ENCODE data around the gene ELL. TPM values are rescaled to one million over a fixed set of nuclear protein-coding genes. Genes with fewer than 3 reads are reported as not detected.

ELL gene
- total RNA-seq, 1 donor from 2014 or later = 9.7 TPM

DNA sequence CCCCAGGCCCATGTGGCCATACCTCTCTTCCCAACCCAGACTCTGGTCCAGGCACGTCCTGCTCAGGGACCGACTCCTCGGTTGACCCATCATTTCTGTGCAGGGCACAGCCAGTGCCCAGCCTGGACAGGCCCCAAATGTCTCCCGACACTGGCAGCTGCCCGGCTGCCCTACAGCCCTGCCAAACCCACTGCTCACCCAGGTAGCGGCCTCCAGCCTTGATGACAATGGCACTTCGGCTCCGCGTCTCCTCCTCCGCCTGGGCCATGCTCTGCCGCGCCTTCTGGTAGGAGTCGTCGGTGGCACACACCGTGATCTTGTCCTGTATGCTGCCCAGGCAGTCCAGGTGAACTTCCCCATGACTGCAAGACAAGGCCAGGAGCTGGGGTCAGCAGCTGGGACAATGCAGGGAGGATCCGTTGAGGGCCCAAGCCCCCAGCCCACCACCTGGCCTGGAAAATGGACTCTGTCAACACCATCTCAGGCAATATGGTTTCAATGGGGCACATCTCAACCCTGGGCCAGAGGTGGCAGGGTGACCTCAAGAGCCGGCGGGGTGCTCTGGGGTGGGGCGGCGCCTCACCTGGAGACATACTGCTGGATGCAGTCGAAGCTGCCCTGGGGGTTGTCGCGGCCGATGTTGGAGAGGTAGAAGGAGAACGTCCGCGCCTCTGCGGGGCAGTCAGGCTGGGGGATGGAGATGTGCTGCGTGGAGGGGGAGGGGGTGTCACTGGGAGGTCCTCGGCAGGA lies 56.5 kb downstream of the ELL start:
- H3K36me3 ChIP-seq (ENCODE audit: control insufficient read depth, insufficient read depth, low read length) = peaks cover 18% of the 10 kb centered on the region
- no peak overlapping the region for H3K4me3 ChIP-seq (ENCODE audit: low read depth, low read length)
- TF ChIP-seq, protein P1, sequence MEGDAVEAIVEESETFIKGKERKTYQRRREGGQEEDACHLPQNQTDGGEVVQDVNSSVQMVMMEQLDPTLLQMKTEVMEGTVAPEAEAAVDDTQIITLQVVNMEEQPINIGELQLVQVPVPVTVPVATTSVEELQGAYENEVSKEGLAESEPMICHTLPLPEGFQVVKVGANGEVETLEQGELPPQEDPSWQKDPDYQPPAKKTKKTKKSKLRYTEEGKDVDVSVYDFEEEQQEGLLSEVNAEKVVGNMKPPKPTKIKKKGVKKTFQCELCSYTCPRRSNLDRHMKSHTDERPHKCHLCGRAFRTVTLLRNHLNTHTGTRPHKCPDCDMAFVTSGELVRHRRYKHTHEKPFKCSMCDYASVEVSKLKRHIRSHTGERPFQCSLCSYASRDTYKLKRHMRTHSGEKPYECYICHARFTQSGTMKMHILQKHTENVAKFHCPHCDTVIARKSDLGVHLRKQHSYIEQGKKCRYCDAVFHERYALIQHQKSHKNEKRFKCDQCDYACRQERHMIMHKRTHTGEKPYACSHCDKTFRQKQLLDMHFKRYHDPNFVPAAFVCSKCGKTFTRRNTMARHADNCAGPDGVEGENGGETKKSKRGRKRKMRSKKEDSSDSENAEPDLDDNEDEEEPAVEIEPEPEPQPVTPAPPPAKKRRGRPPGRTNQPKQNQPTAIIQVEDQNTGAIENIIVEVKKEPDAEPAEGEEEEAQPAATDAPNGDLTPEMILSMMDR (IDR thresholded peaks at IDR 0.05; ENCODE audit: insufficient read depth, low read length, severe bottlenecking) = no peak
- FAIRE-seq = no peak
- DNase-seq (ENCODE audit: low read depth) = no peak
- H3K27me3 ChIP-seq (ENCODE audit: control insufficient read depth, insufficient read depth, low read length) = no peaks in the 10 kb centered on the region

DNA sequence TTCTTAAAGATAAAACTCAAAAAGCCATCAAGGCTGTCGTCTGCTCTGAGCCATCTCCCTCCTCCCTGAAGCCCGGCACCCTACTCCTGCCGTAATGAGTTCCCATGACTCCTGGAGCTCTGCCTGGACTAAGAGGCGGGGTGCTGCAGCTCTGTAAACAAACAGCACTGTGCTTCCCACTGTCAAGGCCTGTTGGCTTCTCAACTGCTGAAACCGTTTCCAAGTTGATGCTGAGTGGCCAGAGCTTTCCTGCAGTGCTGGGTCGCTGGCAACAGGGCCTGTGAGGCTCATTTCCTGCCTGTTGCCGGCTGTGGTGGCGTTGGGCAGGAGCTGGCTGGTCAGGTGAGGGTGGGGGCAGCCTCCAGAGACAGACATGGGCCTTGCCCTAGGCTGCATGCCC lies 57.2 kb downstream of the ELL start:
- FAIRE-seq = peak; percentile 92

DNA sequence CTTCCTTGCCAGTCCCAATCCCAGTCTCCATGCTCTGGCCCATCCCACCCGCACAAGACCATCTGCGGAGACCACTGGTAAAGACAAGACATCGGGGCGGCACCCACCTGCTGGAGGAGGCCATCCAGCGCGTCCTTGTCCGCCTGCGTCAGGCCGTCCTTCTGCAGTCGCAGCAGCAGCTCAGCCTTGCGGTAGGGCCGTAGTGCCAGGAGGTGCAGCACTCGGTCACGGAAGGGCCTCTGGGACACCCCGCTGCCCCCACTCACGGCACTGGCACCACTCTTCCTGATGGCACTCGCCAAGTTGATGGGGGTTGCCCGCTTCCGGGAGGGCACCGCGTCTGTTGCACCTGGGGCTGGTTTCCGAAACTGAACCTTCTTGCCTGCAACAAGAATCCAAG lies 60.4 kb downstream of the ELL start:
- DNase-seq (ENCODE audit: low read depth) (no peak), FAIRE-seq (no peak)
- H3K27me3 ChIP-seq (ENCODE audit: control insufficient read depth, insufficient read depth, low read length) = no peaks in the 10 kb centered on the region
- TF ChIP-seq, protein P1 (IDR thresholded peaks at IDR 0.05; ENCODE audit: insufficient read depth, low read length, severe bottlenecking) = no peak
- H3K4me3 ChIP-seq (ENCODE audit: low read depth, low read length) = no peak overlapping the region
- peaks cover 30% of the 10 kb centered on the region for H3K36me3 ChIP-seq (ENCODE audit: control insufficient read depth, insufficient read depth, low read length)

More for the DNA sequence above, 57.2 kb downstream of the ELL start:
- TF ChIP-seq, protein P1 (IDR thresholded peaks at IDR 0.05; ENCODE audit: insufficient read depth, low read length, severe bottlenecking) = no peak
- Histone ChIP-seq H3K4me3 (ENCODE audit: low read depth, low read length) (no peak overlapping the region), H3K27me3 (ENCODE audit: control insufficient read depth, insufficient read depth, low read length) (no peaks in the 10 kb centered on the region), H3K36me3 (ENCODE audit: control insufficient read depth, insufficient read depth, low read length) (peaks cover 20% of the 10 kb centered on the region)
- DNase-seq (ENCODE audit: low read depth) = no peak

DNA sequence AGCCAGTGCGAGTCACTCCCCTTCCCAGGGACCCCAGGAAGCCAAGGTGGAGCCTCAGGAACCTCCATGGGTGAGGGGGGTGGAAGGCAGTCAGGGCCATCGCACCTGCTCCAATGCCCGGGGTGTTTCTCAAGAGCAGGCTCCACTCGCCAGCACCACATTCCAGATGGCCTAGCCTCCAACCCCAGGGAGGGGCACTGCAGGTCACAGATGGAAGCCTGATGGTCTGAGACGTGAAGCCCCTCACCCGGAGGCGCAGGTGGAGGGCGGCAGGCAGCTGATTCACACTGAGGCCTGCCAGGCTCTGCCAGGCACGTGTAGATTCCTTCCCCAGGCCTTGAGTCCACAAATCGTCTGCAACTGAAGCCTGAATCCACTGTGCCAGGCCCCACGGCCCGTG lies 61.0 kb downstream of the ELL start:
- Histone ChIP-seq H3K27me3 (ENCODE audit: control insufficient read depth, insufficient read depth, low read length) (no peaks in the 10 kb centered on the region), H3K36me3 (ENCODE audit: control insufficient read depth, insufficient read depth, low read length) (peaks cover 35% of the 10 kb centered on the region), H3K4me3 (ENCODE audit: low read depth, low read length) (no peak overlapping the region)
- DNase-seq (ENCODE audit: low read depth) (no peak), FAIRE-seq (no peak)
- TF ChIP-seq, protein P1 (IDR thresholded peaks at IDR 0.05; ENCODE audit: insufficient read depth, low read length, severe bottlenecking) = no peak

DNA sequence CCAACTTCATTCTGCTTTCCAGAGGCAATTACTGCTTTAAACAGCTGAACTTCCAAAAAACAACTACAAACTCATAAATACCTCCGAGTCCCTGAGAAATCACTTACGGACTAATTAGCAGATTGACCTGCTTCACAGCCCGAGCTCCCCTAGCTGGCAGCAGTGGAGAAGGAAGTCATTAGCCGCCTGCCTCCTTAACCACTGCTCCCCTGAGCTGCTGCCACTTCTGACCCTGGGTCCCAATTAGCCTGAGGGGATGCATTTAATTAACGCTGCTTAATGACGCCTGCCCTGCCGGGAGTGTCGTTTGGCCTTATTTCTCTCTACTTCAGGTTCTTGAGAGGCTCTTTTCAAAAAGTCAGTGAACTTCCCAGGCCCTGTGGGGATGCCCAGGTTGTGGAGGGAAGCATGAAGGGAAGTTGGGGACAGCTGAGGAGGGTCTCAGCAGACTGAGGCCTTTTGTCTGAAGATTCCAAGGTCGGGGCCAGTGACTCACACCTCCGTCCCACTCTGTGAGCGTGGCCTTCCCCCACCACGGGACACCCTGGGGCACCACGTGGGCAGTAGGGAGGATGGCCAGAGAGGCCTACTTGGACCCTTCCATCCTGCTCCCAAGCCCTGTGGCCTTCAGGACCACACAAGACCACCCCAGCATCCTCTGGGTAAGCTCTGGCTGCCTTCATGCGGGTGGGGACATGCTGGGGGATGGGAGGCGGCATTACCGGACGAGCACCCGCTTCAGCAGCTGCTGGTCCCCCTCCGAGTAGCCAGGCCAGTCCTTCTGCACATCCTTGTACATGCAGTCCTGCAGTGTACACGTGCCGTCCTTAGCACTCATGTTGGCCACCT lies 64.2 kb downstream of the ELL start:
- peaks cover 27% of the 10 kb centered on the region for H3K36me3 ChIP-seq (ENCODE audit: control insufficient read depth, insufficient read depth, low read length)
- no peak overlapping the region for H3K4me3 ChIP-seq (ENCODE audit: low read depth, low read length)
- TF ChIP-seq, protein P1 (IDR thresholded peaks at IDR 0.05; ENCODE audit: insufficient read depth, low read length, severe bottlenecking) = no peak
- DNase-seq (ENCODE audit: low read depth) = no peak
- no peaks in the 10 kb centered on the region for H3K27me3 ChIP-seq (ENCODE audit: control insufficient read depth, insufficient read depth, low read length)
- FAIRE-seq = no peak
